HEK293 (cell line): ENCODE results near the gene FYB2.

Experiments used
- HOXA7 ChIP-seq: sonication (generic); formaldehyde crosslinking; IDR thresholded peaks from 2 replicates; pipeline ENCODE4 v1.8.1; 2022; ENCODE audit warnings: missing genetic modification reagents, borderline replicate concordance
- ZBTB8A ChIP-seq: fragments of 450-650 bp; formaldehyde crosslinking; IDR thresholded peaks from 2 replicates; pipeline ENCODE4 v1.5.1; 2016; ENCODE audit warnings: missing biosample characterization, missing genetic modification characterization
- ZEB2 ChIP-seq: fragments of 450-650 bp; formaldehyde crosslinking; IDR thresholded peaks from 2 replicates; pipeline ENCODE4 v1.5.1; 2016; ENCODE audit warnings: missing biosample characterization, missing genetic modification characterization
- ZNF423 ChIP-seq: fragments of 450-650 bp; formaldehyde crosslinking; IDR thresholded peaks from 2 replicates; pipeline ENCODE4 v1.5.1; 2016; ENCODE audit warnings: missing biosample characterization, missing genetic modification characterization
- ZNF600 ChIP-seq: fragments of 450-650 bp; formaldehyde crosslinking; IDR thresholded peaks from 2 replicates; pipeline ENCODE4 v1.5.1; 2016; ENCODE audit warnings: missing biosample characterization, missing genetic modification characterization
- ZNF670 ChIP-seq: fragments of 450-650 bp; formaldehyde crosslinking; IDR thresholded peaks from 2 replicates; pipeline ENCODE4 v1.5.1; 2016; ENCODE audit warnings: missing biosample characterization, missing genetic modification characterization, low read depth
- ZNF707 ChIP-seq: fragments of 450-650 bp; formaldehyde crosslinking; IDR thresholded peaks from 2 replicates; pipeline ENCODE4 v1.5.1; 2016; ENCODE audit warnings: missing biosample characterization, missing genetic modification characterization
- TF ChIP-seq, protein P1 (sequence below): fragments of 450-650 bp; formaldehyde crosslinking; IDR thresholded peaks from 2 replicates; pipeline ENCODE4 v1.5.1; 2016; ENCODE audit warnings: missing biosample characterization, missing genetic modification characterization
- TF ChIP-seq, protein P2 (sequence below): fragments of 450-650 bp; formaldehyde crosslinking; IDR thresholded peaks from 2 replicates; pipeline ENCODE4 v1.5.1; 2016; ENCODE audit warnings: missing biosample characterization, missing genetic modification characterization
- TF ChIP-seq, protein P3 (sequence below): fragments of 450-650 bp; formaldehyde crosslinking; IDR thresholded peaks from 2 replicates; pipeline ENCODE4 v1.5.1; 2016; ENCODE audit warnings: missing biosample characterization, missing genetic modification characterization, low read depth
- TF ChIP-seq, protein P4 (sequence below): fragments of 450-650 bp; formaldehyde crosslinking; IDR thresholded peaks from 2 replicates; pipeline ENCODE4 v1.5.1; 2017; ENCODE audit warnings: missing biosample characterization, missing genetic modification characterization
- TF ChIP-seq, protein P5 (sequence below): fragments of 450-650 bp; formaldehyde crosslinking; IDR thresholded peaks from 2 replicates; pipeline ENCODE4 v1.5.1; 2016; ENCODE audit warnings: missing biosample characterization, missing genetic modification characterization

DNA sequence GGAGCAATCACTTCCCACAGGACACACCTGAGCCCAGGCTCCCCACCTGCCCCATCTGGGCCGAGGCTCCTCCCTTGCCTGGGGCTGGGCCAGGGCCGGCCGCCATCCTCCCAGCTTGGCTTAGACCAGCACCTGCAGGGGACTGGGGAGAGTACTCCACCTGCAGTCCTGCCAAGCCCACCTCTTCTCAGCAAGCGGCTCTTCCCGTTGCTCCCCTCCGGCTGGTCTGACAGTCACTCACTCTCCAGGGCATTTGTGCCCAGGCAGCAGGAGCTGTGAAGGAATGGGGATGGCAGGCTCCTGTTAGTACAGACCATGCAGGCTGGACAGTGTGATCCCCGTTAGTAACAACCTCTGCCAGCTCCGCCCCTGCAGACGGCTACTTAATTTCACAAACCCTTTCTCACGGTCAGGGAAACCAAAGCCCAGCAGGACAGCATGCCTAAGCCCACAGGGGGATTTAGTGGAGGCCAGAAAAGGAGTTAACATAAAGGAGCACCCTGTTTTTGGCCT lies at the start of gene FYB2:
- TF ChIP-seq, protein P1, sequence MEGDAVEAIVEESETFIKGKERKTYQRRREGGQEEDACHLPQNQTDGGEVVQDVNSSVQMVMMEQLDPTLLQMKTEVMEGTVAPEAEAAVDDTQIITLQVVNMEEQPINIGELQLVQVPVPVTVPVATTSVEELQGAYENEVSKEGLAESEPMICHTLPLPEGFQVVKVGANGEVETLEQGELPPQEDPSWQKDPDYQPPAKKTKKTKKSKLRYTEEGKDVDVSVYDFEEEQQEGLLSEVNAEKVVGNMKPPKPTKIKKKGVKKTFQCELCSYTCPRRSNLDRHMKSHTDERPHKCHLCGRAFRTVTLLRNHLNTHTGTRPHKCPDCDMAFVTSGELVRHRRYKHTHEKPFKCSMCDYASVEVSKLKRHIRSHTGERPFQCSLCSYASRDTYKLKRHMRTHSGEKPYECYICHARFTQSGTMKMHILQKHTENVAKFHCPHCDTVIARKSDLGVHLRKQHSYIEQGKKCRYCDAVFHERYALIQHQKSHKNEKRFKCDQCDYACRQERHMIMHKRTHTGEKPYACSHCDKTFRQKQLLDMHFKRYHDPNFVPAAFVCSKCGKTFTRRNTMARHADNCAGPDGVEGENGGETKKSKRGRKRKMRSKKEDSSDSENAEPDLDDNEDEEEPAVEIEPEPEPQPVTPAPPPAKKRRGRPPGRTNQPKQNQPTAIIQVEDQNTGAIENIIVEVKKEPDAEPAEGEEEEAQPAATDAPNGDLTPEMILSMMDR (tag by site-specific recombination) = no peak
- TF ChIP-seq ZNF670 (tag by site-specific recombination) (no peak), ZBTB8A (tag by site-specific recombination) (no peak), ZNF600 (tag by site-specific recombination) (no peak), ZNF707 (no peak), HOXA7 (CRISPR knock-in tag) (no peak), ZEB2 (tag by site-specific recombination) (no peak), ZNF423 (tag by site-specific recombination) (no peak)
- TF ChIP-seq, protein P2, sequence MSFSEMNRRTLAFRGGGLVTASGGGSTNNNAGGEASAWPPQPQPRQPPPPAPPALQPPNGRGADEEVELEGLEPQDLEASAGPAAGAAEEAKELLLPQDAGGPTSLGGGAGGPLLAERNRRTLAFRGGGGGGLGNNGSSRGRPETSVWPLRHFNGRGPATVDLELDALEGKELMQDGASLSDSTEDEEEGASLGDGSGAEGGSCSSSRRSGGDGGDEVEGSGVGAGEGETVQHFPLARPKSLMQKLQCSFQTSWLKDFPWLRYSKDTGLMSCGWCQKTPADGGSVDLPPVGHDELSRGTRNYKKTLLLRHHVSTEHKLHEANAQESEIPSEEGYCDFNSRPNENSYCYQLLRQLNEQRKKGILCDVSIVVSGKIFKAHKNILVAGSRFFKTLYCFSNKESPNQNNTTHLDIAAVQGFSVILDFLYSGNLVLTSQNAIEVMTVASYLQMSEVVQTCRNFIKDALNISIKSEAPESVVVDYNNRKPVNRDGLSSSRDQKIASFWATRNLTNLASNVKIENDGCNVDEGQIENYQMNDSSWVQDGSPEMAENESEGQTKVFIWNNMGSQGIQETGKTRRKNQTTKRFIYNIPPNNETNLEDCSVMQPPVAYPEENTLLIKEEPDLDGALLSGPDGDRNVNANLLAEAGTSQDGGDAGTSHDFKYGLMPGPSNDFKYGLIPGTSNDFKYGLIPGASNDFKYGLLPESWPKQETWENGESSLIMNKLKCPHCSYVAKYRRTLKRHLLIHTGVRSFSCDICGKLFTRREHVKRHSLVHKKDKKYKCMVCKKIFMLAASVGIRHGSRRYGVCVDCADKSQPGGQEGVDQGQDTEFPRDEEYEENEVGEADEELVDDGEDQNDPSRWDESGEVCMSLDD = no peak
- TF ChIP-seq, protein P3, sequence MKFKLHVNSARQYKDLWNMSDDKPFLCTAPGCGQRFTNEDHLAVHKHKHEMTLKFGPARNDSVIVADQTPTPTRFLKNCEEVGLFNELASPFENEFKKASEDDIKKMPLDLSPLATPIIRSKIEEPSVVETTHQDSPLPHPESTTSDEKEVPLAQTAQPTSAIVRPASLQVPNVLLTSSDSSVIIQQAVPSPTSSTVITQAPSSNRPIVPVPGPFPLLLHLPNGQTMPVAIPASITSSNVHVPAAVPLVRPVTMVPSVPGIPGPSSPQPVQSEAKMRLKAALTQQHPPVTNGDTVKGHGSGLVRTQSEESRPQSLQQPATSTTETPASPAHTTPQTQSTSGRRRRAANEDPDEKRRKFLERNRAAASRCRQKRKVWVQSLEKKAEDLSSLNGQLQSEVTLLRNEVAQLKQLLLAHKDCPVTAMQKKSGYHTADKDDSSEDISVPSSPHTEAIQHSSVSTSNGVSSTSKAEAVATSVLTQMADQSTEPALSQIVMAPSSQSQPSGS (tag by site-specific recombination) = no peak
- TF ChIP-seq, protein P4, sequence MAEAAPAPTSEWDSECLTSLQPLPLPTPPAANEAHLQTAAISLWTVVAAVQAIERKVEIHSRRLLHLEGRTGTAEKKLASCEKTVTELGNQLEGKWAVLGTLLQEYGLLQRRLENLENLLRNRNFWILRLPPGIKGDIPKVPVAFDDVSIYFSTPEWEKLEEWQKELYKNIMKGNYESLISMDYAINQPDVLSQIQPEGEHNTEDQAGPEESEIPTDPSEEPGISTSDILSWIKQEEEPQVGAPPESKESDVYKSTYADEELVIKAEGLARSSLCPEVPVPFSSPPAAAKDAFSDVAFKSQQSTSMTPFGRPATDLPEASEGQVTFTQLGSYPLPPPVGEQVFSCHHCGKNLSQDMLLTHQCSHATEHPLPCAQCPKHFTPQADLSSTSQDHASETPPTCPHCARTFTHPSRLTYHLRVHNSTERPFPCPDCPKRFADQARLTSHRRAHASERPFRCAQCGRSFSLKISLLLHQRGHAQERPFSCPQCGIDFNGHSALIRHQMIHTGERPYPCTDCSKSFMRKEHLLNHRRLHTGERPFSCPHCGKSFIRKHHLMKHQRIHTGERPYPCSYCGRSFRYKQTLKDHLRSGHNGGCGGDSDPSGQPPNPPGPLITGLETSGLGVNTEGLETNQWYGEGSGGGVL (tag by site-specific recombination) = no peak
- TF ChIP-seq, protein P5, sequence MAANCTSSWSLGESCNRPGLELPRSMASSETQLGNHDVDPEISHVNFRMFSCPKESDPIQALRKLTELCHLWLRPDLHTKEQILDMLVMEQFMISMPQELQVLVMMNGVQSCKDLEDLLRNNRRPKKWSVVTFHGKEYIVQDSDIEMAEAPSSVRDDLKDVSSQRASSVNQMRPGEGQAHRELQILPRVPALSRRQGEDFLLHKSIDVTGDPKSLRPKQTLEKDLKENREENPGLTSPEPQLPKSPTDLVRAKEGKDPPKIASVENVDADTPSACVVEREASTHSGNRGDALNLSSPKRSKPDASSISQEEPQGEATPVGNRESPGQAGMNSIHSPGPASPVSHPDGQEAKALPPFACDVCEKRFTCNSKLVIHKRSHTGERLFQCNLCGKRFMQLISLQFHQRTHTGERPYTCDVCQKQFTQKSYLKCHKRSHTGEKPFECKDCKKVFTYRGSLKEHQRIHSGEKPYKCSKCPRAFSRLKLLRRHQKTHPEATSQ = no peak
